H1 (cell line): ENCODE data around the gene ITGAV. TPM values are rescaled to one million over a fixed set of nuclear protein-coding genes. Genes with fewer than 3 reads are reported as not detected.

Experiments used
- CTCF ChIA-PET: fragments of 300-600 bp; sonication (Branson Sonifier 250); formaldehyde crosslinking; loops from one replicate; lab custom pipeline; 2021; ENCODE audit not compliant: partially characterized antibody; lab: Charles Lee
- POLR2A ChIA-PET: fragments of 300-600 bp; sonication (Branson Sonifier 250); formaldehyde crosslinking; loops from one replicate; lab custom pipeline; 2021; ENCODE audit warnings: inconsistent platforms; ENCODE audit not compliant: partially characterized antibody; lab: Charles Lee
- DNase-seq, 2 experiments: peaks; one replicate each; pipeline versions ENCODE4 v3.0.0 to v3.0.0-alpha.2; 2010 to 2022; ENCODE audit warnings: low spot score in 2 of 2, low read depth in 1 of 2, mixed read lengths in 1 of 2
- FAIRE-seq: peaks from 2 replicates; lab custom pipeline; 2011; peaks lifted over from hg19 to GRCh38; lab: Jason Lieb, UNC
- H2AFZ ChIP-seq: 2 replicates; pipeline ENCODE4 v1.8.1; 2012; ENCODE audit warnings: low read length, inconsistent platforms
- H2AK5ac ChIP-seq: 2 replicates; pipeline ENCODE4 v1.6.1; 2013; ENCODE audit warnings: low read depth, low read length
- H2BK120ac ChIP-seq: replicated peaks from 2 replicates; pipeline ENCODE3; 2013; ENCODE audit warnings: low read depth, low read length, inconsistent platforms
- H2BK12ac ChIP-seq: 2 replicates; pipeline ENCODE4 v1.6.1; 2013; ENCODE audit warnings: low read depth, low read length
- H2BK15ac ChIP-seq: 2 replicates; pipeline ENCODE4 v1.6.1; 2013; ENCODE audit warnings: low read length
- H2BK20ac ChIP-seq: 2 replicates; pipeline ENCODE4 v1.6.1; 2013; ENCODE audit warnings: low read length
- H2BK5ac ChIP-seq: 2 replicates; pipeline ENCODE4 v1.6.1; 2013; ENCODE audit warnings: low read depth, low read length
- H3K14ac ChIP-seq: 2 replicates; pipeline ENCODE4 v1.6.1; 2013; ENCODE audit warnings: inconsistent platforms; ENCODE audit not compliant: insufficient read length
- H3K18ac ChIP-seq: 2 replicates; pipeline ENCODE4 v1.6.1; 2013; ENCODE audit warnings: low read length; ENCODE audit errors: extremely low read depth
- H3K23ac ChIP-seq: 2 replicates; pipeline ENCODE4 v1.6.1; 2013; ENCODE audit warnings: inconsistent platforms; ENCODE audit not compliant: insufficient read length
- H3K23me2 ChIP-seq: 2 replicates; pipeline ENCODE4 v1.6.1; 2013; ENCODE audit warnings: low read depth, low read length
- H3K27ac ChIP-seq: 2 replicates; pipeline ENCODE4 v1.6.1; 2011; ENCODE audit warnings: low read depth, low read length, inconsistent platforms
- H3K27me3 ChIP-seq, 4 experiments: replicated peaks in 1 of 4; 1 replicate in 1 of 4; 2 replicates in 3 of 4; pipeline versions ENCODE4 v1.6.1 to v1.8.1; 2011 to 2013; ENCODE audit warnings: low read length in 3 of 4, mild to moderate bottlenecking in 3 of 4, inconsistent platforms in 2 of 4, mixed read lengths in 2 of 4, moderate library complexity in 1 of 4; ENCODE audit not compliant: control insufficient read depth in 3 of 4, insufficient read depth in 3 of 4; ENCODE audit errors: extremely low read depth in 1 of 4
- H3K36me3 ChIP-seq, 4 experiments: 2 replicates each; pipeline versions ENCODE4 v1.6.1 to v1.8.1; 2011 to 2013; ENCODE audit warnings: mild to moderate bottlenecking in 4 of 4, low read length in 3 of 4, moderate library complexity in 2 of 4, control low read depth in 1 of 4, inconsistent platforms in 1 of 4; ENCODE audit not compliant: insufficient read depth in 4 of 4, control insufficient read depth in 2 of 4
- H3K4ac ChIP-seq: replicated peaks from 2 replicates; pipeline ENCODE3; 2013; ENCODE audit warnings: low read length, low read depth, mixed read lengths, inconsistent platforms; ENCODE audit not compliant: insufficient read length
- H3K4me1 ChIP-seq, 4 experiments: replicated peaks in 1 of 4; 1 replicate in 1 of 4; 2 replicates in 3 of 4; pipeline versions ENCODE4 v1.6.1 to v1.8.1; 2011 to 2013; ENCODE audit warnings: low read length in 3 of 4, inconsistent platforms in 2 of 4, mixed read lengths in 1 of 4; ENCODE audit not compliant: insufficient read depth in 4 of 4, control insufficient read depth in 3 of 4
- H3K4me2 ChIP-seq, 2 experiments: 2 replicates each; pipeline versions ENCODE4 v1.6.1 to v1.8.1; 2011 to 2013; ENCODE audit warnings: low read depth in 2 of 2, low read length in 2 of 2, control low read depth in 1 of 2, inconsistent platforms in 1 of 2, mild to moderate bottlenecking in 1 of 2; ENCODE audit not compliant: insufficient read depth in 1 of 2
- H3K4me3 ChIP-seq, 4 experiments: fragments of 200-600, 300-600 bp in 1 of 4; sonication (generic), shearing (Covaris generic), sonication (Bioruptor Twin) in 1 of 4; 2 replicates each; pipeline versions ENCODE4 v1.5.1 to v1.8.1; 2011 to 2016; ENCODE audit warnings: low read length in 4 of 4, low read depth in 3 of 4, control low read depth in 2 of 4, inconsistent platforms in 2 of 4, mild to moderate bottlenecking in 2 of 4, mixed read lengths in 1 of 4, moderate library complexity in 1 of 4; ENCODE audit not compliant: insufficient read depth in 2 of 4; ENCODE audit errors: extremely low read depth in 1 of 4
- H3K56ac ChIP-seq: replicated peaks from 2 replicates; pipeline ENCODE3; 2013; ENCODE audit warnings: low read depth, mild to moderate bottlenecking, mixed read lengths, low read length, inconsistent platforms; ENCODE audit not compliant: insufficient read length
- H3K79me1 ChIP-seq: 2 replicates; pipeline ENCODE4 v1.6.1; 2013; ENCODE audit warnings: low read depth, low read length, control low read depth
- H3K79me2 ChIP-seq, 2 experiments: 2 replicates each; pipeline versions ENCODE4 v1.6.1 to v1.8.1; 2012 to 2013; ENCODE audit warnings: low read length in 2 of 2, mild to moderate bottlenecking in 2 of 2, inconsistent platforms in 1 of 2; ENCODE audit not compliant: insufficient read depth in 2 of 2, control insufficient read depth in 1 of 2
- H3K9ac ChIP-seq, 4 experiments: replicated peaks in 1 of 4; 1 replicate in 1 of 4; 2 replicates in 3 of 4; pipeline versions ENCODE4 v1.6.1 to v1.8.1; 2011 to 2013; ENCODE audit warnings: low read depth in 3 of 4, low read length in 3 of 4, control low read depth in 2 of 4, mild to moderate bottlenecking in 2 of 4, moderate library complexity in 2 of 4, inconsistent platforms in 1 of 4; ENCODE audit errors: extremely low read depth in 1 of 4
- H3K9me3 ChIP-seq, 2 experiments: 2 replicates each; pipeline versions ENCODE4 v1.6.1 to v1.8.1; 2012 to 2013; ENCODE audit warnings: mild to moderate bottlenecking in 2 of 2, moderate library complexity in 2 of 2, control low read depth in 1 of 2, inconsistent platforms in 1 of 2, low read depth in 1 of 2, low read length in 1 of 2, mixed read lengths in 1 of 2; ENCODE audit not compliant: insufficient read depth in 2 of 2
- H4K20me1 ChIP-seq, 2 experiments: replicated peaks in 1 of 2; 2 replicates each; pipeline versions ENCODE3 to v1.8.1; 2011 to 2013; ENCODE audit warnings: inconsistent platforms in 2 of 2, low read length in 2 of 2, mild to moderate bottlenecking in 1 of 2; ENCODE audit not compliant: insufficient read depth in 2 of 2, control insufficient read depth in 1 of 2
- H4K5ac ChIP-seq: 2 replicates; pipeline ENCODE4 v1.6.1; 2013; ENCODE audit warnings: low read length, low read depth, mixed read lengths, inconsistent platforms; ENCODE audit not compliant: insufficient read length
- H4K8ac ChIP-seq: 2 replicates; pipeline ENCODE4 v1.8.0; 2013; ENCODE audit warnings: mild to moderate bottlenecking, moderate library complexity, low read length, inconsistent platforms; ENCODE audit not compliant: insufficient read depth; ENCODE audit errors: extremely low read depth
- H4K91ac ChIP-seq: replicated peaks from 2 replicates; pipeline ENCODE3; 2013; ENCODE audit warnings: low read length, mixed read lengths, inconsistent platforms; ENCODE audit not compliant: insufficient read length
- ATF3 ChIP-seq: IDR thresholded peaks from 2 replicates; pipeline ENCODE4 v1.6.1; 2011; ENCODE audit warnings: low read depth, mild to moderate bottlenecking, low read length; ENCODE audit not compliant: insufficient read depth
- CEBPB ChIP-seq: IDR thresholded peaks from 2 replicates; pipeline ENCODE4 v1.6.1; 2012; ENCODE audit warnings: low read depth, low read length
- JUND ChIP-seq: IDR thresholded peaks from 2 replicates; pipeline ENCODE4 v1.6.1; 2011; ENCODE audit warnings: mild to moderate bottlenecking, improper control_type of control experiment, low read length
- KDM4A ChIP-seq: IDR thresholded peaks from one replicate; pipeline ENCODE4 v1.7.1; 2012; ENCODE audit warnings: low read depth, mild to moderate bottlenecking, moderate library complexity, low read length, inconsistent platforms; ENCODE audit not compliant: severe bottlenecking
- NRF1 ChIP-seq: IDR thresholded peaks from 2 replicates; pipeline ENCODE4 v1.6.1; 2011; ENCODE audit warnings: mild to moderate bottlenecking, low read depth, low read length, improper control_type of control experiment
- POLR2AphosphoS5 ChIP-seq: IDR thresholded peaks from 2 replicates; pipeline ENCODE4 v1.6.1; 2011; ENCODE audit warnings: low read depth, low read length
- RAD21 ChIP-seq, 2 experiments: IDR thresholded peaks in 1 of 2; conservative IDR thresholded peaks in 1 of 2; 2 replicates each; pipeline ENCODE4 v1.6.1; 2011; ENCODE audit warnings: low read depth in 2 of 2, low read length in 2 of 2, improper control_type of control experiment in 1 of 2, inconsistent platforms in 1 of 2, mild to moderate bottlenecking in 1 of 2, moderate library complexity in 1 of 2
- SP4 ChIP-seq: IDR thresholded peaks from 2 replicates; pipeline ENCODE4 v1.6.1; 2012; ENCODE audit warnings: low read length, inconsistent platforms
- ZNF274 ChIP-seq: IDR thresholded peaks from 2 replicates; pipeline ENCODE4 v1.7.0; 2012; ENCODE audit warnings: low read length, borderline replicate concordance; ENCODE audit errors: extremely low read depth
- WGBS, 2 experiments: shearing (Covaris generic) in 1 of 2; methylation state at CpG; one replicate each; pipeline versions ENCODE4 v1.1.6 to v1.1.7; 2013 to 2015; ENCODE audit warnings: low lambda C conversion rate in 2 of 2, mixed read lengths in 2 of 2, inconsistent platforms in 1 of 2, low coverage in 1 of 2, missing lambda C conversion rate in 1 of 2; ENCODE audit not compliant: insufficient replicate concordance in 2 of 2, insufficient coverage in 1 of 2, insufficient read length in 1 of 2; ENCODE audit errors: extremely low coverage in 1 of 2, missing lambda C conversion rate in 1 of 2; 5-methylcytosine and 5-hydroxymethylcytosine counted together
- polyA plus RNA-seq, 7 experiments: library from polyadenylated mRNA; depleted of rRNA in 3 of 7; stranded (reverse) in 5 of 7; unstranded in 2 of 7; fragments of >200 nt in 5 of 7; fragments of 200-250 nt in 2 of 7; gene quantifications; 1 replicate in 5 of 7; 2 replicates in 1 of 7; 4 replicates in 1 of 7; pipeline versions ENCODE4 v1.2.1 to v1.2.3, GENCODE V29; 2011 to 2013; ENCODE audit warnings: missing spikeins in 2 of 7, mixed read lengths in 2 of 7
- total RNA-seq: library from RNA; stranded (reverse); fragmentation: NEBNext Ultra II Directional; extraction: Animal tissue kit (Norgen Biotek cat#: 25700); gene quantifications from 2 replicates; pipeline ENCODE4 v1.2.1, GENCODE V29; 2021

The ITGAV gene
- total and polyA plus RNA-seq, 2 of the 8 experiments (the other 6 are each of a cell fraction or from before 2014, with no cell fraction given) = 11.7 to 42.4 TPM

- H3K4me1 ChIP-seq = peaks cover 0 to 2% (median under 1%) of the 10 kb centered on the region in 4 experiments; a peak in 3 of 7 replicates
- TF ChIP-seq SP4 = no peak
- TF ChIP-seq POLR2AphosphoS5 = no peak
- TF ChIP-seq JUND = no peak
- no peak for TF ChIP-seq KDM4A
- no peak for TF ChIP-seq CEBPB
- no peak for TF ChIP-seq ATF3
- no peak for TF ChIP-seq RAD21 (IDR thresholded peaks at IDR 0.05 in 1 of 2, conservative IDR thresholded peaks at IDR 0.05 in 1 of 2; ENCODE audit: low read depth in 2 of 2, low read length in 2 of 2)
- no peak for TF ChIP-seq NRF1
- no peak for TF ChIP-seq ZNF274
Observed at GRCh38 chr2:186584053-186584452, 5.8 kb upstream of the ITGAV start.

More at GRCh38 chr2:186584053-186584452, 5.8 kb upstream of the ITGAV start:
- H3K27ac ChIP-seq = no peak overlapping the region
- FAIRE-seq (no peak), DNase-seq (no peak)
- H3K9me3 ChIP-seq = no peaks in the 10 kb centered on the region
- no peak overlapping the region for H4K8ac ChIP-seq
- no peaks in the 10 kb centered on the region for H3K36me3 ChIP-seq
- H2AK5ac ChIP-seq = no peak overlapping the region
- no peak overlapping the region for H4K5ac ChIP-seq
- H2BK15ac ChIP-seq = no peak overlapping the region
- no peaks in the 10 kb centered on the region for H3K27me3 ChIP-seq
- no peak overlapping the region for H2BK12ac ChIP-seq
- no peak overlapping the region for H3K18ac ChIP-seq
- H3K9ac ChIP-seq = no peak overlapping the region
- WGBS, 2 experiments = 94% methylated on average over 1 of the region's 1 CpG; no CpG with 5 or more reads in 1 of the 2 experiments
- H3K4me3 ChIP-seq = no peak overlapping the region
- no peaks in the 10 kb centered on the region for H3K79me1 ChIP-seq
- no peaks in the 10 kb centered on the region for H3K79me2 ChIP-seq
- H2BK120ac ChIP-seq = no peak overlapping the region
- no peaks in the 10 kb centered on the region for H4K20me1 ChIP-seq
- H3K14ac ChIP-seq = no peak overlapping the region
- no peaks in the 10 kb centered on the region for H3K23me2 ChIP-seq
- CTCF ChIA-PET = interaction anchor here (0.6 to 1.2 kb wide), 3 partner anchors 14 to 57 kb away, joined by 3 to 4 read pairs (median 4); no protein-coding TSS in a partner anchor
- H4K91ac ChIP-seq = no peak overlapping the region
- 0 out of 2 replicates have a peak overlapping the region, but pooled peaks have one; percentile 10 for H2AFZ ChIP-seq
- H2BK5ac ChIP-seq = no peak overlapping the region
- no peak overlapping the region for H3K23ac ChIP-seq
- no peak overlapping the region for H3K4me2 ChIP-seq
- no peak overlapping the region for H2BK20ac ChIP-seq
- no peak overlapping the region for H3K56ac ChIP-seq
- POLR2A ChIA-PET = interaction anchor here (0.6 to 0.8 kb wide), 2 partner anchors 98 to 102 kb away, joined by 3 read pairs; partner anchors contain the start of gene ZC3H15
- H3K4ac ChIP-seq = no peak overlapping the region
